H9 (cell line): Measurements from ENCODE around the gene SDK1. TPM values are rescaled to one million over a fixed set of nuclear protein-coding genes. Genes with fewer than 3 reads are reported as not detected.
"Not testable (repeated sequence)": the region's sequence is repeated elsewhere in the genome, so short reads cannot be mapped to it uniquely, and the experiment has no call there.

Experiments used
- DNase-seq: peaks from one replicate; pipeline ENCODE4 v3.0.0-alpha.2; 2017
- H2AFZ ChIP-seq: one replicate; pipeline ENCODE4 v1.6.1; 2013; ENCODE audit warnings: mild to moderate bottlenecking, low read length, control low read depth, moderate library complexity
- H2AK5ac ChIP-seq: 2 replicates; pipeline ENCODE4 v1.6.1; 2013; ENCODE audit warnings: low read length, control low read depth, mixed read lengths; ENCODE audit not compliant: insufficient read length
- H2BK120ac ChIP-seq: one replicate; pipeline ENCODE4 v1.6.1; 2013; ENCODE audit warnings: low read depth, mild to moderate bottlenecking, low read length, control low read depth, inconsistent platforms; ENCODE audit not compliant: poor library complexity, severe bottlenecking
- H2BK12ac ChIP-seq: 2 replicates; pipeline ENCODE4 v1.6.1; 2013; ENCODE audit warnings: low read length, control low read depth, mixed read lengths, low read depth; ENCODE audit not compliant: insufficient read length
- H2BK15ac ChIP-seq: 2 replicates; pipeline ENCODE4 v1.6.1; 2013; ENCODE audit warnings: low read depth, low read length, control low read depth
- H2BK20ac ChIP-seq: one replicate; pipeline ENCODE4 v1.6.1; 2013; ENCODE audit warnings: low read depth, mild to moderate bottlenecking, low read length, control low read depth, inconsistent platforms; ENCODE audit not compliant: poor library complexity, severe bottlenecking
- H2BK5ac ChIP-seq: 2 replicates; pipeline ENCODE4 v1.6.1; 2013; ENCODE audit warnings: low read length, control low read depth, mixed read lengths; ENCODE audit not compliant: insufficient read length
- H3K14ac ChIP-seq: 2 replicates; pipeline ENCODE4 v1.6.1; 2013; ENCODE audit warnings: low read length, control low read depth; ENCODE audit not compliant: insufficient read depth
- H3K18ac ChIP-seq: 2 replicates; pipeline ENCODE4 v1.6.1; 2013; ENCODE audit warnings: low read depth, mild to moderate bottlenecking, mixed read lengths, low read length, control low read depth; ENCODE audit not compliant: insufficient read length
- H3K23ac ChIP-seq: 2 replicates; pipeline ENCODE4 v1.6.1; 2013; ENCODE audit warnings: low read length, control low read depth, mixed read lengths, low read depth; ENCODE audit not compliant: insufficient read length
- H3K23me2 ChIP-seq: 2 replicates; pipeline ENCODE4 v1.6.1; 2013; ENCODE audit warnings: low read depth, mild to moderate bottlenecking, mixed read lengths, low read length, control low read depth; ENCODE audit not compliant: insufficient read length, poor library complexity, severe bottlenecking
- H3K27ac ChIP-seq: 2 replicates; pipeline ENCODE4 v1.5.1; 2013; ENCODE audit warnings: low read length, control low read depth, mixed read lengths, low read depth; ENCODE audit not compliant: insufficient read length
- H3K27me3 ChIP-seq: 2 replicates; pipeline ENCODE4 v1.6.1; 2013; ENCODE audit warnings: low read length, control low read depth, inconsistent platforms; ENCODE audit not compliant: insufficient read depth
- H3K4ac ChIP-seq: 2 replicates; pipeline ENCODE4 v1.6.1; 2013; ENCODE audit warnings: low read depth, mild to moderate bottlenecking, control low read depth, inconsistent platforms, low read length, moderate library complexity
- H3K4me1 ChIP-seq: 2 replicates; pipeline ENCODE4 v1.6.1; 2013; ENCODE audit warnings: low read length, control low read depth, inconsistent platforms; ENCODE audit not compliant: insufficient read depth
- H3K4me2 ChIP-seq: 2 replicates; pipeline ENCODE4 v1.6.1; 2013; ENCODE audit warnings: low read length, control low read depth, mixed read lengths; ENCODE audit not compliant: insufficient read length, insufficient read depth
- H3K56ac ChIP-seq: 2 replicates; pipeline ENCODE4 v1.6.1; 2013; ENCODE audit warnings: low read depth, mild to moderate bottlenecking, mixed read lengths, low read length, control low read depth; ENCODE audit not compliant: insufficient read length
- H3K79me1 ChIP-seq: 2 replicates; pipeline ENCODE4 v1.6.1; 2013; ENCODE audit warnings: low read depth, mild to moderate bottlenecking, moderate library complexity, low read length, control low read depth, inconsistent platforms; ENCODE audit not compliant: insufficient read depth, poor library complexity, severe bottlenecking
- H3K79me2 ChIP-seq: 2 replicates; pipeline ENCODE4 v1.6.1; 2013; ENCODE audit warnings: low read length, control low read depth, inconsistent platforms; ENCODE audit not compliant: insufficient read depth
- H3K9ac ChIP-seq: 2 replicates; pipeline ENCODE4 v1.6.1; 2013; ENCODE audit warnings: low read length, control low read depth, mixed read lengths; ENCODE audit not compliant: insufficient read length; ENCODE audit errors: extremely low read depth
- H3K9me3 ChIP-seq: one replicate; pipeline ENCODE4 v1.6.1; 2013; ENCODE audit warnings: low read depth, low read length, inconsistent platforms; ENCODE audit not compliant: control insufficient read depth
- H3T11ph ChIP-seq: one replicate; pipeline ENCODE4 v1.6.1; 2013; ENCODE audit warnings: mild to moderate bottlenecking, low read length, control low read depth, inconsistent platforms
- H4K20me1 ChIP-seq: one replicate; pipeline ENCODE4 v1.6.1; 2013; ENCODE audit not compliant: control insufficient read depth, insufficient read length, insufficient read depth
- H4K5ac ChIP-seq: 2 replicates; pipeline ENCODE4 v1.6.1; 2013; ENCODE audit warnings: low read depth, mild to moderate bottlenecking, mixed read lengths, low read length, control low read depth; ENCODE audit not compliant: insufficient read length
- H4K8ac ChIP-seq: replicated peaks from 2 replicates; pipeline ENCODE4 v1.6.1; 2013; ENCODE audit warnings: low read length, control low read depth, mixed read lengths, low read depth; ENCODE audit not compliant: insufficient read length
- H4K91ac ChIP-seq: 2 replicates; pipeline ENCODE4 v1.6.1; 2013; ENCODE audit warnings: low read depth, mild to moderate bottlenecking, moderate library complexity, mixed read lengths, low read length, control low read depth; ENCODE audit not compliant: insufficient read length
- H3K27ac Mint-ChIP-seq, 3 experiments: 2 replicates in 2 of 3; 3 replicates in 1 of 3; pipeline ENCODE4 v1.8.0; 2020 to 2021; ENCODE audit warnings: mixed read lengths in 3 of 3, mild to moderate bottlenecking in 1 of 3, moderate library complexity in 1 of 3
- H3K27me3 Mint-ChIP-seq: 2 replicates; pipeline ENCODE4 v1.8.0; 2021; ENCODE audit warnings: low read depth, mild to moderate bottlenecking, moderate library complexity, mixed read lengths
- H3K36me3 Mint-ChIP-seq, 3 experiments: 2 replicates in 2 of 3; 3 replicates in 1 of 3; pipeline ENCODE4 v1.8.0; 2020 to 2021; ENCODE audit warnings: low read depth in 3 of 3, mixed read lengths in 3 of 3; ENCODE audit not compliant: insufficient read depth in 1 of 3
- H3K4me1 Mint-ChIP-seq, 2 experiments: 2 replicates each; pipeline ENCODE4 v1.8.0; 2020; ENCODE audit warnings: mixed read lengths in 2 of 2
- H3K4me3 Mint-ChIP-seq, 2 experiments: 2 replicates in 1 of 2; 3 replicates in 1 of 2; pipeline ENCODE4 v1.8.0; 2020 to 2021; ENCODE audit warnings: mild to moderate bottlenecking in 2 of 2, mixed read lengths in 2 of 2, moderate library complexity in 1 of 2
- H3K9me3 Mint-ChIP-seq, 2 experiments: 2 replicates in 1 of 2; 3 replicates in 1 of 2; pipeline ENCODE4 v1.8.0; 2020; ENCODE audit warnings: mild to moderate bottlenecking in 2 of 2, mixed read lengths in 2 of 2, moderate library complexity in 1 of 2
- WGBS: extraction: QIAGEN DNeasy Blood & Tissue Kit; methylation state at CpG from one replicate; pipeline ENCODE4 v1.1.7; 2013; ENCODE audit warnings: missing lambda C conversion rate, low lambda C conversion rate, mixed read lengths; ENCODE audit not compliant: insufficient read length; ENCODE audit errors: extremely low coverage; 5-methylcytosine and 5-hydroxymethylcytosine counted together
- total RNA-seq: library from RNA; stranded (reverse); gene quantifications from 2 replicates; pipeline ENCODE4 v1.2.1, GENCODE V29; 2021
- TF ChIP-seq, protein P1 (sequence below): fragments of 200-600 bp; sonication (generic); conservative IDR thresholded peaks from 3 replicates; pipeline ENCODE4 v1.8.0; 2021; ENCODE audit warnings: antibody characterized with exemption, mild to moderate bottlenecking

Gene SDK1
- total RNA-seq, 1 experiment from 2014 or later = 8.7 TPM

DNA sequence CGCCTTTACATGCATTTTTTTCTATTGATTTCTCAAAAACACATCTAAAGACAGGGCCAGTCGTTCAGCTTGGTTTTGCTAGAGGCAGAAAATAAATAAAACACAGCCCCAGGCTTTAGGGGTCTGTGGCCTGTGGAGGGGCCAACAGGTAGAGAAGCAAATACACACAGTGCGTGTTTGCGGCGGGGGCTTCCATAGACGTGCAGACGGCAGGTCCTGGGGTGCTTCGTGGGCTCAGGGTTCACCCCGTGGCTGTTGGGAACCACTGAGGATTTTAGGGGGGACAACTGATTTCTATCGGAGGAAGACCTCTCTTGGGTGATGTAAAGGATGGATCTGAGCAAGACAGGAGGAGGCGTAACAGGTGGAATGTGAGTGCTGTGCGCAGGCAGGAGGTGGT, 935.3 kb downstream of the SDK1 start:
- Histone ChIP-seq H3K4me2 (no peak overlapping the region), H3K9me3 (no peaks in the 10 kb centered on the region), H3K79me1 (no peaks in the 10 kb centered on the region), H3K79me2 (no peaks in the 10 kb centered on the region), H2BK5ac (no peak overlapping the region), H2AFZ (no peak overlapping the region), H2BK20ac (no peak overlapping the region), H3K4me1 (peaks cover 5% of the 10 kb centered on the region; the same call in 1 of the 2 replicates), H3K27me3 (no peaks in the 10 kb centered on the region), H3T11ph (no peak overlapping the region), H4K8ac (no peak overlapping the region), H2BK15ac (no peak overlapping the region), H4K20me1 (no peaks in the 10 kb centered on the region), H3K27ac (no peak overlapping the region), H3K23me2 (no peaks in the 10 kb centered on the region), H2AK5ac (no peak overlapping the region), H2BK12ac (no peak overlapping the region), H4K5ac (no peak overlapping the region), H3K9ac (no peak overlapping the region), H3K23ac (no peak overlapping the region), H3K18ac (no peak overlapping the region), H3K4ac (no peak overlapping the region), H4K91ac (no peak overlapping the region), H3K14ac (no peak overlapping the region), H2BK120ac (no peak overlapping the region), H3K56ac (no peak overlapping the region)
- Mint-ChIP-seq H3K4me1 (peaks cover 10 to 16% of the 10 kb centered on the region in 2 experiments), H3K4me3 (no peak overlapping the region; a peak in 1 of 5 replicates), H3K36me3 (no peaks in the 10 kb centered on the region), H3K27ac (peak overlapping the region in 2 of 3 experiments; percentile 41 to 72; a peak in 3 of 7 replicates), H3K9me3 (no peaks in the 10 kb centered on the region), H3K27me3 (peaks cover under 1% of the 10 kb centered on the region; the same call in 1 of the 2 replicates)
- DNase-seq = no peak
- TF ChIP-seq, protein P1, sequence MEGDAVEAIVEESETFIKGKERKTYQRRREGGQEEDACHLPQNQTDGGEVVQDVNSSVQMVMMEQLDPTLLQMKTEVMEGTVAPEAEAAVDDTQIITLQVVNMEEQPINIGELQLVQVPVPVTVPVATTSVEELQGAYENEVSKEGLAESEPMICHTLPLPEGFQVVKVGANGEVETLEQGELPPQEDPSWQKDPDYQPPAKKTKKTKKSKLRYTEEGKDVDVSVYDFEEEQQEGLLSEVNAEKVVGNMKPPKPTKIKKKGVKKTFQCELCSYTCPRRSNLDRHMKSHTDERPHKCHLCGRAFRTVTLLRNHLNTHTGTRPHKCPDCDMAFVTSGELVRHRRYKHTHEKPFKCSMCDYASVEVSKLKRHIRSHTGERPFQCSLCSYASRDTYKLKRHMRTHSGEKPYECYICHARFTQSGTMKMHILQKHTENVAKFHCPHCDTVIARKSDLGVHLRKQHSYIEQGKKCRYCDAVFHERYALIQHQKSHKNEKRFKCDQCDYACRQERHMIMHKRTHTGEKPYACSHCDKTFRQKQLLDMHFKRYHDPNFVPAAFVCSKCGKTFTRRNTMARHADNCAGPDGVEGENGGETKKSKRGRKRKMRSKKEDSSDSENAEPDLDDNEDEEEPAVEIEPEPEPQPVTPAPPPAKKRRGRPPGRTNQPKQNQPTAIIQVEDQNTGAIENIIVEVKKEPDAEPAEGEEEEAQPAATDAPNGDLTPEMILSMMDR = no peak
- no CpG with 5 or more reads among the region's 12 CpGs for WGBS

DNA sequence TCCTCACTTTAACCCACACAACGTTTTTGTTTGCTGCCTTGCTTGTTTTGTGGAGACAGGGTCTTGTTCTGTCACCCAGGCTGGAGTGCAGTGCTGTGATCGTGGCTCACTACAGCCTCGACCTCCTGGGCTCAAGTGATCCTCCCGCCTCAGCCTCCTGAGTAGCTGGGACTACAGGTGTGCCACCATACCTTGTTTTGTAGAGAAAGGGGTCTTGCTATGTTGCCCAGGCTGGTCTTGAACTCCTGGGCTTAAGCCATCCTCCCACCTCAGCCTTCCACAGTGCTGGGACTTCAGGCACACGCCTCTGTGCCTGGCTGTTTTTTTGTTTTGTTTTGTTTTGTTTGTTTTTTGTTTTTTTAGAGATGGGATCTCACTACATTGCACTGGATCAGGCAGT, 935.8 kb downstream of the SDK1 start:
- WGBS = no CpG with 5 or more reads among the region's 5 CpGs
- DNase-seq, H3K9me3 Mint-ChIP-seq: not testable (repeated sequence)

More for the DNA sequence above, 935.8 kb downstream of the SDK1 start:
- not testable (repeated sequence) for H3K4me2 ChIP-seq, H3K36me3 Mint-ChIP-seq, H3K4me1 ChIP-seq, H3K9me3 ChIP-seq, H3K27me3 ChIP-seq, H2BK12ac ChIP-seq, H3K4ac ChIP-seq, H2BK5ac ChIP-seq, H3K14ac ChIP-seq, H3K4me3 Mint-ChIP-seq, H3K9ac ChIP-seq, H3K79me1 ChIP-seq, H3K23ac ChIP-seq, H4K20me1 ChIP-seq, H4K5ac ChIP-seq, H2AK5ac ChIP-seq, H3K18ac ChIP-seq, H4K91ac ChIP-seq, H3K27me3 Mint-ChIP-seq, H2BK120ac ChIP-seq, H3K79me2 ChIP-seq, H2BK20ac ChIP-seq, H2BK15ac ChIP-seq, H4K8ac ChIP-seq, H3T11ph ChIP-seq, H3K23me2 ChIP-seq, H3K56ac ChIP-seq, H2AFZ ChIP-seq, H3K27ac ChIP-seq
- Mint-ChIP-seq H3K27ac (peak overlapping the region in 1 of 3 experiments; percentile 72; a peak in 2 of 7 replicates), H3K4me1 (peaks cover 14 to 19% of the 10 kb centered on the region in 2 experiments)
